Measurements from ENCODE around the gene CEACAM1. TPM values are rescaled to one million over a fixed set of nuclear protein-coding genes. Genes with fewer than 3 reads are reported as not detected.

Gene CEACAM1
- total RNA-seq, 1 experiment from 2014 or later: 1.5 TPM

DNA sequence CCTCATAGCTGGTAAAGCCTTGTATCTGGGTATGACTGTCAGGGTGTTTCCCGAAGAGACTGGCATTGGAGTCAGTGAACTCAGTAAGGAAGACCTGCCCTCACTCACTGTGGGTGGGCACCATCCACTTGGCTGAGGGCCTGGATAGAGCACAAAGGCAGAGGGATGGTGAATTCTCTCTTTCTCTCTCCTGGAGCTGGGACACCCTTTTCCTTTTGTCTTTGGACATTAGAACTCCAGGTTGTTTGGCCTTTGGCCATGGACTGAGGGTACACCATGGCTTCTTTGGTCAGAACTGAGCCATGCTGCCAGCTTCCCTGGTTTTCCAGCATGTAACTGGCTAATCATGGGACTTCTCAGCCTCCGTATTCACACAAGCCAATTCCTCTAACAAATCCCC lies 4.6 kb upstream of the CEACAM1 start:
- TF ChIP-seq, protein P1, sequence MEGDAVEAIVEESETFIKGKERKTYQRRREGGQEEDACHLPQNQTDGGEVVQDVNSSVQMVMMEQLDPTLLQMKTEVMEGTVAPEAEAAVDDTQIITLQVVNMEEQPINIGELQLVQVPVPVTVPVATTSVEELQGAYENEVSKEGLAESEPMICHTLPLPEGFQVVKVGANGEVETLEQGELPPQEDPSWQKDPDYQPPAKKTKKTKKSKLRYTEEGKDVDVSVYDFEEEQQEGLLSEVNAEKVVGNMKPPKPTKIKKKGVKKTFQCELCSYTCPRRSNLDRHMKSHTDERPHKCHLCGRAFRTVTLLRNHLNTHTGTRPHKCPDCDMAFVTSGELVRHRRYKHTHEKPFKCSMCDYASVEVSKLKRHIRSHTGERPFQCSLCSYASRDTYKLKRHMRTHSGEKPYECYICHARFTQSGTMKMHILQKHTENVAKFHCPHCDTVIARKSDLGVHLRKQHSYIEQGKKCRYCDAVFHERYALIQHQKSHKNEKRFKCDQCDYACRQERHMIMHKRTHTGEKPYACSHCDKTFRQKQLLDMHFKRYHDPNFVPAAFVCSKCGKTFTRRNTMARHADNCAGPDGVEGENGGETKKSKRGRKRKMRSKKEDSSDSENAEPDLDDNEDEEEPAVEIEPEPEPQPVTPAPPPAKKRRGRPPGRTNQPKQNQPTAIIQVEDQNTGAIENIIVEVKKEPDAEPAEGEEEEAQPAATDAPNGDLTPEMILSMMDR (conservative IDR thresholded peaks at IDR 0.05): no peak
- Histone ChIP-seq H3K56ac (ENCODE audit: insufficient read length, low read depth, low read length) (no peak overlapping the region), H2AFZ (ENCODE audit: low read length) (no peak overlapping the region), H4K20me1 (ENCODE audit: control insufficient read depth, insufficient read depth, insufficient read length) (no peaks in the 10 kb centered on the region), H2BK15ac (ENCODE audit: low read depth, low read length) (no peak overlapping the region), H3K4me2 (ENCODE audit: insufficient read depth, insufficient read length, low read length) (no peak overlapping the region), H3K9me3 (ENCODE audit: control insufficient read depth, low read depth, low read length) (no peaks in the 10 kb centered on the region), H3K23me2 (ENCODE audit: insufficient read length, low read depth, low read length, poor library complexity, severe bottlenecking) (no peaks in the 10 kb centered on the region), H3K27ac (ENCODE audit: insufficient read length, low read depth, low read length) (no peak overlapping the region), H4K5ac (ENCODE audit: insufficient read length, low read depth, low read length) (no peak overlapping the region), H2BK20ac (ENCODE audit: low read depth, low read length, poor library complexity, severe bottlenecking) (no peak overlapping the region), H3K4me1 (ENCODE audit: insufficient read depth, low read length) (peaks cover 3% of the 10 kb centered on the region; the same call in 1 of the 2 replicates), H2BK5ac (ENCODE audit: insufficient read length, low read length) (no peak overlapping the region), H2AK5ac (ENCODE audit: insufficient read length, low read length) (no peak overlapping the region), H3K23ac (ENCODE audit: insufficient read length, low read depth, low read length) (no peak overlapping the region), H3K79me1 (ENCODE audit: insufficient read depth, low read depth, low read length, poor library complexity, severe bottlenecking) (no peaks in the 10 kb centered on the region), H3T11ph (ENCODE audit: low read length) (no peak overlapping the region), H4K91ac (ENCODE audit: insufficient read length, low read depth, low read length) (no peak overlapping the region), H4K8ac (replicated peaks; ENCODE audit: insufficient read length, low read depth, low read length) (no peak overlapping the region), H3K14ac (ENCODE audit: insufficient read depth, low read length) (no peak overlapping the region), H3K4ac (ENCODE audit: low read depth, low read length) (no peak overlapping the region), H3K18ac (ENCODE audit: insufficient read length, low read depth, low read length) (no peak overlapping the region), H3K79me2 (ENCODE audit: insufficient read depth, low read length) (no peaks in the 10 kb centered on the region), H3K27me3 (ENCODE audit: insufficient read depth, low read length) (no peaks in the 10 kb centered on the region), H2BK120ac (ENCODE audit: low read depth, low read length, poor library complexity, severe bottlenecking) (no peak overlapping the region), H3K9ac (ENCODE audit: extremely low read depth, insufficient read length, low read length) (no peak overlapping the region), H2BK12ac (ENCODE audit: insufficient read length, low read depth, low read length) (no peak overlapping the region)
- Mint-ChIP-seq H3K4me3 (no peak overlapping the region), H3K9me3 (no peaks in the 10 kb centered on the region), H3K36me3 (ENCODE audit: insufficient read depth in 1 of 3, low read depth in 3 of 3) (no peaks in the 10 kb centered on the region; a peak in 1 of 7 replicates), H3K27ac (no peak overlapping the region), H3K27me3 (ENCODE audit: low read depth) (no peaks in the 10 kb centered on the region), H3K4me1 (peaks cover 27 to 31% of the 10 kb centered on the region in 2 experiments)
- DNase-seq: no peak
- WGBS (ENCODE audit: extremely low coverage, insufficient read length, low lambda C conversion rate): 100% methylated on average over 1 of the region's 2 CpGs
